NCI-H146 (cell line): Measurements from ENCODE around the gene VSIG10.
A peak's percentile ranks its signal among the peaks of the same experiment; 100 is the strongest.
"Not testable (repeated sequence)": the region's sequence is repeated elsewhere in the genome, so short reads cannot be mapped to it uniquely, and the experiment has no call there.

ENCODE experiments used
- DNase-seq: peaks from one replicate; lab custom pipeline; 2025; lab: John Stamatoyannopoulos, UW

The VSIG10 gene

GRCh38 chr12:118033902-118034301 is 69.9 kb downstream of the VSIG10 start:
- no peak for DNase-seq

- no peak for DNase-seq
Observed at GRCh38 chr12:118033323-118033722, 70.5 kb downstream of the VSIG10 start.

- no peak for DNase-seq
Observed at GRCh38 chr12:118032188-118032587, 71.6 kb downstream of the VSIG10 start.

- DNase-seq, result no peak
Observed at GRCh38 chr12:118029166-118029565, 74.6 kb downstream of the VSIG10 start.

- DNase-seq, result no peak
Observed at GRCh38 chr12:118025168-118025567, 78.6 kb downstream of the VSIG10 start.

GRCh38 chr12:118023301-118023860 is 80.4 kb downstream of the VSIG10 start:
- DNase-seq, result no peak

- no peak for DNase-seq
Observed at GRCh38 chr12:118022728-118023109, 81.1 kb downstream of the VSIG10 start.

- DNase-seq, result not testable (repeated sequence)
Observed at GRCh38 chr12:118022097-118022727, 81.6 kb downstream of the VSIG10 start.

GRCh38 chr12:118020036-118020435 is 83.8 kb downstream of the VSIG10 start:
- DNase-seq, result no peak

GRCh38 chr12:118017926-118018325 is 85.9 kb downstream of the VSIG10 start:
- DNase-seq, result no peak

GRCh38 chr12:118016424-118017264 is 87.2 kb downstream of the VSIG10 start, which contains the start of gene RFC5:
RFC5 (plus strand) TSS chr12:118016703; CDS start chr12:118016828, 125 bp downstream.
- peak; percentile 99 for DNase-seq

- DNase-seq, result no peak
Observed at GRCh38 chr12:118015944-118016343, 87.9 kb downstream of the VSIG10 start.

GRCh38 chr12:118015306-118015705 is 88.5 kb downstream of the VSIG10 start:
- DNase-seq, result no peak
